Activated CD4-positive, alpha-beta T cell treated with anti-CD3 and anti-CD28 coated beads for 48 hours (primary cell): ENCODE measurements around the gene SACM1L.

Experiments used
- DNase-seq: peaks from one replicate; pipeline ENCODE4 v3.0.0-alpha.2; 2020

Gene SACM1L

DNA sequence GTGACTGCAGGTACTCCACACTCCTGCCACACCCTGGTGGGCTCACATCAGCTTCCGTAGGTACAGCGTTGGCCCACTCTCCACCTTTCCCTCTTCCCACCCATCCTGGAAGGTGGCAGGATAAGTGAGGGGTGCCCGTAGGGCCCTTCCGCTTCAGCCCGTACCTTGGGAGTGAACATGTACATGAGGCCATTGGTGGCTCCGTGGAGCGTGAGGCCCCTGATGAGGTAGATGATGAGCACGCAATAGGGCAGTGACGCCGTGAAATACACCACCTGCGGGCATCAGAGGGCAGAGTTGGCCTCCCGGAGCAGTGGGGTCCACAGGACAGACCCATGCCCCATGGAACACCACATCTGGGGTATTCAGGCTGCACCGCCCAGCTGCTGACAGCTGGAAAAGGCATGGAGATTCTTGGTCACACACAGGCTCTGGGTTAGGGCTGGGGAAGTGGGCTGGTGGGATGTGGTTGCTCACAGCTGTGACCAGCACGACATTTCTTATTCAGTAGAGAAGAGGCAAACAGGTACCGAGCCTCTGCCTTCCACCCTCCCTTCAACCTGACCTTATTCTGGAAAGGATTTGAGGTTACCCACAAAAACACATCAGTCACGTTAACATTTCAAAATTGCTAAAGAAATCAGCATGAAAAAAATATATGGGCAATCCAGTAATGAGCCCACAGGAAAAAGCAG is 83.3 kb downstream of the SACM1L start:
- DNase-seq = peak; percentile 22

DNA sequence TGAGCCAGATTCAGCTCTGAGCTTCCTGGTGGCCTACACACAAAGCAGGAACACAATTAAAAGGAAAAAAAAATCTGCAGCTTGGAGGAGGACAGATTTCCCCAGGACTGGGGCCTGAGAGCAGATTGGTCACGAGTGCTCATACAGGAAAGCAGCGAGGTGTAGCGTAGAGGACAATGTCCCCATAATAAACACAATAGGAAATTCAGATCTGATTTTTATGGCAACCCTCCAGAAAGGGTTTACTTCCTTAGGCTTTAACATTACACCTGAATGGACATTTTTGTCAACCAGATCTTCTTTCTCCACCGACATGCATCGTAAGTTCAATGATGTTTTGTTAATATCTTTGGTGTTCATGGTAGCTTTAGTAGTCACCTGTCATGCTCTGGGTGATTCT is 83.9 kb downstream of the SACM1L start:
- no peak for DNase-seq

DNA sequence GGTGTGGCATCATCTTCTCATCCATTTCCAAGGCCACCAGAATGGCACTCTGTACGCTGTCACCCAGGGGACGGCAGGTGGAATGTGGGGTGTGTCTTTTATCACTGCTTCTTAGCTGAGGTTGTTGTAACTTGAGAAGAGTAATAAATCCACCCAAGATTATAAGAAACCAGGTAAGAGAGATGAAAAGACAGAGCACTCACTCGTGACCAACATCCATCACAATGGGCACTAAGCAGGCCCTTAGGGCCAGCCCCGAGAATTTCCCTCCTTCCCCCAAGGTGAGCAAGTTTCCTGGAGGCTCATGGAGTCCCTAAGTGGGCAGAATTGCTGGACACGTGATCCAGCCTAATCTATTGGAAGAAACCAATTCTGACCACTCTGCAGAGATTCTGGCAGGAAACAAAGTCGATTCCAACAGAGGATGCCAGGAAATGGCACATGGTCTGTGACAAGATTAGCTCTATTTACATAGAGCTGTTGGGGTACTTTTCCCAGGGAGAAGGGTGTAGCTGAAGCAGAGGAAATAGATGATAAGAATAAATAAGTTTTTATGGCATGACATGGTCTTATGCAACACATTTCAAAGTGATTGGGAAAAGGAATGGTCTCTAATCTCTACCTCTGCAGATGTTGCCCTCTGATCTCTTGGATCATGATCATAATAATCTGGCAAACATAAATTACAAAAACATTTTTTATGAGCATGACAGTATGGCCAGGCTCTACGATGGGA is 84.7 kb downstream of the SACM1L start:
- no peak for DNase-seq

DNA sequence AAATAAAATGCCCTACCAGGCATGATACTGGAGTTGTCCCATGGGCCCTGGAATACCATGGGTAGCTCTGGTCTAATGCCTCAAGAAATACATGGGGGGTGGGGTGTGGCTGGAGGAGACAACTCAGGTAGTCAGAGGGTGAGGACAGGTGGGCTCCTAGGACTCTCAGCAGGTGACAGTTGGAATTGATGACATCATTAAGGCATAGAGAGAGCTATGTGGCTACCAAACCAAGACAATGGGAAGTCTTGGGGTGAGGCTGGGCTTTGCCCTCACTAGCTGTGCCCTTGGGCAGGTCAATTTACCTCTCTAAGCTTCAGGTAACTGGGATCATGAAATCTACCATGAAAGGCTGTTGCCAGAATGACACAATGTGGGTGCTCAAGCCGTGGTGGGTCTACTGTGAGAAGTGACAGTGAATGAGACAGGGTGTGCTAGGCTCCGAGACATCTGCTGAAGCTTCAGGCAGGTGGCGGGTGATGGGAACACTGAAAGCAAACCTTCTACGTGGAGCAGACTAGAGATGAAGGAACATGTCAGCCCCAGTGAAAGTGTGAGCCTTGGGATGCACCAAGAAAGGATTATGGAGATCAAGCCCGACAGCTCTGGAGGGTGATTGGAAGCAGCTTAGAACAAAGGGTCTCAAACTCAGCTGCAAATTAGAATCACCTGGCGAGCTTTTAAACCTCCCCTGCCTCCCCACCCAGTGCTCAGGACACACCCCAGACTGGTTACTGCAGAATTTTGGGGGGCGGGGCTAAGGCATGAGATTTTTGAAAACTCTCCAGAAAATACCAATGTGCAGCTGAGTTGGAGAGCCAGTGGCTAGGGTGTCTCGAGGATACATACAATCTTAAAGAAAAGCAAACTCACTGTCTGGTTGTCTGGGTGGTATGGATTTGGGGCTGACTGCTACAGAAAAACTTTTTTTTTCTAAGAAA is 85.7 kb downstream of the SACM1L start:
- no peak for DNase-seq

DNA sequence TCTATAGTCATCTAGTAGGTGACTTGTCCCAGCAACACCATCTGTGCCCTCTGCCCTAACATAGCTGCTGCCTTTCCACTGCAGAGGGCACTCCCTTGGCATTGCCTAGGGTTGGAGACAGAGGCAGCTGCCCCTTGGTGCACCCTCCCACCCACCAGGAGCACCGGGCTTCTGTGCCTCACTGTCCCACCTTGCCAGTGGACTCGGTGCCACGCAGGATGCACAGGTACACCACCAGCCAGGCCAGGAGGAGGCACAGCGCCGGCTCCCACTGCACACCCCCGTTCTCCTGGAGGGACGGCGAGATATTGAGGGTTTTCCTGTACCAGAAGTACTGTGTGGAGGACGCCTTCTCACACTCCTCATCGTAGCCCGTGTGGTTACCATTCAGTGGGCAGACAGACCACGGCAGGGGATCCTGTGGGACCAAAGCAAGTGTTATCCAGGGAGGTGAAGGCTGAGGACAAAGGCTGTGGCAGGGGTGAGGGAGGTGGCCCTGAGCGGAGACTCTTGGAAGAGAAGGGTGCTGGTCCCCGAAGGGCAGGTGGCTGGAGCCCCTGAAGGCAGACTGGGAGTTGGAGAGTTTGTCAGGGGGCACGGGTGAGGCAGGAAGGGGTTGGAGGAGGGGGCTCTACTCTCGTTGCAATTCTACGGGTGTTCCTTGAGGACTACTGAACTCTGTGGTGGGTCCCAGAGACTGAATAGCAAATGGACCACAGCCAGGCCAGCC is 86.5 kb downstream of the SACM1L start:
- no peak for DNase-seq

DNA sequence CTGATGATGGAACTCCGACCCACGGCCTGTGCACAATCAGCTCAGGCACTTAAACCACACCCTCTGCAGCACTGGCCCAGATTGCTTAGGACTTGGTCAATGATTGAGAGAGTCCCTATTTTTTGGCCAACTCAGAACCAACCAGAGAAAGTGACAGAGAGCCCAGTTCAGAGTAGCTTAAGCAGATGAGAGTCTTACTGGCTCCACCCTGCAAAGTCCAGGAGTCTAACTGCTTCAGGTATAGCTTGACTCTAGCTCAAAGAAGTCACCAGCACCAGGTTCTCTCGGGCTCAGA is 87.1 kb downstream of the SACM1L start:
- DNase-seq = no peak

DNA sequence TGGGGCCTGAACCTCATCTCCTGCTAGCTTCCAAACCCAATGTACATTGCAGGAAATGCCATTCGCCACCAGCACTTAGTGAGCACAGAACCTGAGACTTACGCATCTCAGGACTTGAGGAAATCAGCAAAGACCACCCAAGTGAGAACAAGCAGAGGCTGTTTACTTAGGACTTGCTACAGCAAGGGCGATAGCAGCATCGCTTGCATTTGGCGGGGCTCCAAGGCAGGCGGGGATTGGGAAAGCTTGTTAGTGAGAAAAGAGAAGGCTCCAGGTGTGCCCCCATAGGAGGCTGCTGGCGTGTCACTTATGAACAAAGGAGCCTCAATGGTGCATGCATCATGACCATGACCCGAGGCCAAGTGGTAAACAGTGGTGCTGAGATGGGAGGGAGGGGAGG is 87.4 kb downstream of the SACM1L start:
- DNase-seq = no peak

DNA sequence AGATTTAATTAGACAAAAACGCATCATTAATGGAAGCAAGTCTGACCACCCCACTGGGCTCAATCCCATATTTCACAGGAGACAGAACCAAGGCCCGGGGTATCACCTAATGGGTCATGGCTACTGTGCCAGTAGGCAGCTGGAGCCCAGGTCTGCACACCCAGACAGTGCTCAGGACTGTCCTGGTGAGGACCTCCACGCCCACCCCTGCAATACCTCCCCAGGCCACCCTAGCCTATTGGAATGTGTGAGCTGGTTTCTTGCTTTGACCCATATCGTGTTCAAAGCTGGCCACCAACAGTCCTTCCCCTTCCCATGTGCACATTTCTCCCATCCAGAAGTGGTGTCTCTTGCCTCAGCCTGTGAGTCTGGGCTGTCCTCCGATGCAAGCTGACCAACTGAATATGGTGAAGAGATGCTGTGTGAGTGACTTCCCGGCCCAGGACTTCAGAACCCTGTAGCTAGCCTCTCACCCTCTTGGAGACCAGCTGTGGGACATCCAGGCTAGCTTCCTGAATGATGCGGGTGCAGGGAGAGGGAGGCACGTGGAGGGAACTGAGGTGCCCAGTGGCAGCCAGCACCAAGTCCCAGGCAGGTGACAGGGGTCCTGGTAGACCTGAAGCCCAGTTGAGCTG is 88.0 kb downstream of the SACM1L start:
- DNase-seq = no peak

DNA sequence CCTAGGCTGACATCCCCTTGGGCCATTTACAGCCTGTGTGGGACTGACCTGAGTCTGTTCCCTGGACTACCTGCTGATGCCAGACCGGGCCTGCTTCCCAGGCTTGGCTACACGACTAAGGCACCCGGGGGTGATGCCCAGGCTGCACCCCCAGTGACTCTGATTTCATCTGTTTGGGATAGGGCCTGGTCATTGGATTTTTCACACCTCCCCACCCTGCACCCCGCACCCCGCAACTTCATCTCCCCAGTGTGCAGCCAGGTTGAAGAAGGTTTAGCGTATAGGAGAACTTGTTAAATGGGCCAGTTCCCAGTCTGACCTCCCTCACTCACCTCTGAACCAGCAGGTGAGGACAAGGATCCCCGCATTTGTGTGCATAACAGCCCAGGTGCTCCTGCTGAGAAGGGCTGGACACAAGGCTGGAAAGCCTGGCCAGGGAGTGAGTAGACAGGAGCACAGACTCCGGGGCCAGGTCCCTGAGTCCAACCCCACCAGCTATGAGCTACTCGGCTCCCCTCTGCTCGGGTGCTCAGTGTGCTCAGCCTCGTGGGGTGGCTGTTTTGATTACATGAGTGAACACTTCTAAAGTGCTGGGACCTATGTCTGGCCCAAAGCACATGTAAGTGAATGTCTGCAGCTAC is 88.7 kb downstream of the SACM1L start:
- DNase-seq = no peak

DNA sequence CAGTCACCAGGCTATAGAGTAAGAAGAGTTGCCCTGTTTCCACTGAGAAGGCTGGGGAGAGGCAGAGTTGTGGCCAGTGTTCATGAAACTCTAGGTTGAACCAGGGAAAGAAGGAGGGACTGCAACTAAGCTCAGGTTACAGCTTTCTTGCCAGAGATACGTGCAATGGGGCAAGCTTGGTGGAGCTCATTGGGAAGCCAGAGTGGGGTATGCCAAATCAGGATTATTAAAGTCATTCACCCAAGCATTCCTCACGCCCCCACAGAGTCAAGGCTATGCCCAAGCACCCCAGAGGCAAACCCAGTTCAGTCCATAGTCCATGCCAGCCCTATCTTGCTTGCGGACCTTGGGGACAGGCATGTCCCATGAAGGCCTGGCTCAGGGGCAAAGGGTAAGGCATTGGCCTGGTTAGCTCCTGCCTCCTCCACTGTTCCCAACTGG is 89.6 kb downstream of the SACM1L start:
- no peak for DNase-seq

DNA sequence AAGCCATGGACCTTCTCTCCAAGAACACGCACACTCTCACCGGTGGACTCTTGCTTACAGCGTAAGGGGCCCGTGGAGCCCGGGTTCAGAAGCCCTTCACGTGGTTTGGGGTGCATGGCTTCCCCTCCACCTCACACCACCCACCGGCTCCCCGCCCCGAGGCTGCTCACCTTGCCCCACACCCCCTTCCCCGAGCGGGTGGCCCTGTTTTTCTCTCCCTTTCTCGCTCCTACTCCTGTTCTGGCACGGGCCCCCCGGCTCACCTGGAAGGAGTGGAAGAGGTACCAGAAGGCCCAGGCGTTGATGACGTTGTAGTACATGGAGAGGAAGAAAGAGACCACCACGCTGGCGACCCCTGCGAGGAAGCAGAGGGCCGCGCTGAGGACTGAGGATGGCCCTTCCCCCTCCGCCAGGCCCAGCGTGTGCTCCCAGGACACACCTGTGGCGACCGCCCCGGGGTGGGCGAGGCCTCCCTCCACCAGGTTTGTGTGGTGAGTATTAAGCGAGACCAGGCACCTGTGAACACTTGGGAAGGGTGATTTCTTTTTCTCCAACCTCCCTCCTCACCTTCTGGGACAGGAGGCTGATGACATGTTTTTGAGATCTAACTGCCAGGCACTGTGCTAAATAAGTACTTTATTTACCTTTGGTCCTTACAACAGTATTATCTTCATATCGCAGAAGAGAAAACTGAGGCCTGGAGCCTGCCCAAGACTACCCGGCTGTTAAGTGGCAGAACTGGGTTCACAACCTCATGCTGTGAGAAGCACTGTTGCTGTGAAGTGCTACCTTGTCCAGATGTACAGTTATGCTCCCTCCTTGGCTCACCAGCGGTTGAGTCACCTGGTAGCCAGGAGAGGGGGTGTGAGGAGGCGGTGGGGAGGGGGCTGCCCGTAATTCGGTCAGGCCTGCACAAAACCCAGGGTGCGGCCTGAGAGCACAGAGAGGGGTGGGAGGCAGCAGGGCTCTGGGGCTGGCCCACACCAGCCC is 90.8 kb downstream of the SACM1L start:
- no peak for DNase-seq

DNA sequence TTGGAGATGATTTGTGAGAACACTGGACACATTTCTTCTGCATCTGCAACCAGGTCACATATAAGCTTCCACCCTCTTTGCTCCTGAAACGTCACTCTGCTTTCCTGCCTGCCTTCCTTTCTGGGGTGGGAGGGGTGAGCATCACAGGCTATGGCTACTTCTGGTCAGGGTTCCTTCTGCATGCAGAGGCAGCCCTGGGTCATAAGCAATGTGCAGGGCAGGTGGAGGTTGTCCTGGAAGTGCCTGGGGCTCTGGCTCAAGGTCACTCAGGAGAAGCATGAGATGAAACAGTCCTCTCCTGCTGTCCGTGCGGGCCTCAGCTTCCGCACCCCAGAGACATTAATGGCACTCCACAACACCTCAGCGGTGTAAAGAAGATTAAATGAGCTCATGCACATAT is 92.1 kb downstream of the SACM1L start:
- DNase-seq = no peak

DNA sequence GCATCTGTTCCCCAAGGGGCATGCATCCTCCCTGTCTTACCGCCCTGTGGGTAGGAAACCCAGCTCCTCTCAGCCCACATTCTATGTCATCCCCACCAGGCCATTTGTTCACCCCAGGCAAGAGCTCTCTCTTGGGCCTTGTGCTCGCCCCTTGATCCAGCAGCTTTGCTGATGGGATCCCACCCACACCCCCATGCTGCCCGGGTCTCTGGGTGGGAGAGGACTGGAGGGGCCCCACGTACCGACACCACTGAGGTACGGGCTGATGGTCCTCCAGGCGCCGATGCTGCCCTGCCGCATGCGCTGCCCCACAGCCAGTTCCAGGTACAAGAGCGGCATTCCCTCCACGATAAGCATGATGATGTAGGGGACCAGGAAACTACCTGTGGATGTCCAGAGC is 92.6 kb downstream of the SACM1L start:
- no peak for DNase-seq

DNA sequence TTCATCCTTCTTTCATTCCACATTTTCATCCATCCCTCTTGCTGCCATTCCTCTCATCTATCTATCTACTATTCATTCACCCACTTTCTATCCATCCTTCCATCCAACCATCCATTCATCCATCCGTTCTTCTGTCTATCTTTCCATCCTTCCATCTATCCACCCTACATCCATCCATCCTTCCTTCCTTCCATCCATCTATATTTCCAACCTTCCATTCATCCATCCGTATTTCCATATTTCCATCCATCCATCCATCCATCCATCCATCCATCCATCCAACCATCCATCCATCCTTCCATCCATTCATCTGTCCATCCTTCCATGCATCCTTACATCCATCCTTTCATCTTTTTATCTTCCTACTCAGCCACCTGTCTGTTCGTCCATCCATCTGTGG is 93.2 kb downstream of the SACM1L start:
- DNase-seq = no peak

DNA sequence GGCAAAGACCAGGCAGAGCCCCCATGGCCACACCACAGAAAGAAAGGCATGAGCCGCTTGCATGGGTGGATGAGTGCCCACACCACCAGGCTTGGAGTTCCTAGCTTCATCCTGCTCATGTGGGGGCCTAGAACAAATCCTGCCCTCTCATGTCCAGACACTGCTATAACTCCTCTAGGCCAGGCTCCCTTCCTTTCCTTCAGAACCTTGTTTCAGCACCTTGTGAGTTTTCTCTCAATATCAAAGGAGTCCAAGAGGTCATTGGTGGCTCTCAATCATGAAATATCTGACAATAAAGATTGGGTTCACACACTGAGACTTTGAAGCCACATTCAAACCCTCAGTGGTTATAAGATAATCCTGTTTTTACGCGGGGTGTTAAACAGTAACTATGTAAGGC is 94.5 kb downstream of the SACM1L start:
- DNase-seq = no peak

DNA sequence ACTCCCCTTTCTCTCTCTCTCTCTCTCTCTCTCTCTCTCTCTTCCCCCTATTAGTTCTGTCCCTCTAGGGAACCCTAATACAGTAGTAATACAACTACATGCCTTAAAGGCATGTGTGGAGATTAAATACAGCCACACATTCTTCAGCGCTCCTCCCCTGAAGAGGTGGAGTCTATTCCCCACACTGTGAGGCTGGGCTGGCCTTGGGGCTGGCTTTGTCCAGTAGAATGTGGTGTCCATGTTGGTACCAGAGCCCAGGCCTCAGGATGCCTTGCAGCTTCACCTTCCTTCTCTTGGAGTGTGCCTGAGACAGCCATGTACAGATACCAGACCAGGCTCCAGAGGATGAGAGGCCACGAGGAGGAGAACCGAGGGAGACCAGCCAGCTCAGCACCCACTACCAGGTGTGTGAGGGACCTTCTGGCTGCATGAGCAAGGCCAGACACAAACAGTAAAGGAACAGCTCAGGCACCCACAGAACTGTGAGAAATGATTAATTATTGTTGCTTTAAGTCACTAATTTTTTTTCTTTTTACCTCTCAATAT is 96.5 kb downstream of the SACM1L start:
- DNase-seq = no peak

DNA sequence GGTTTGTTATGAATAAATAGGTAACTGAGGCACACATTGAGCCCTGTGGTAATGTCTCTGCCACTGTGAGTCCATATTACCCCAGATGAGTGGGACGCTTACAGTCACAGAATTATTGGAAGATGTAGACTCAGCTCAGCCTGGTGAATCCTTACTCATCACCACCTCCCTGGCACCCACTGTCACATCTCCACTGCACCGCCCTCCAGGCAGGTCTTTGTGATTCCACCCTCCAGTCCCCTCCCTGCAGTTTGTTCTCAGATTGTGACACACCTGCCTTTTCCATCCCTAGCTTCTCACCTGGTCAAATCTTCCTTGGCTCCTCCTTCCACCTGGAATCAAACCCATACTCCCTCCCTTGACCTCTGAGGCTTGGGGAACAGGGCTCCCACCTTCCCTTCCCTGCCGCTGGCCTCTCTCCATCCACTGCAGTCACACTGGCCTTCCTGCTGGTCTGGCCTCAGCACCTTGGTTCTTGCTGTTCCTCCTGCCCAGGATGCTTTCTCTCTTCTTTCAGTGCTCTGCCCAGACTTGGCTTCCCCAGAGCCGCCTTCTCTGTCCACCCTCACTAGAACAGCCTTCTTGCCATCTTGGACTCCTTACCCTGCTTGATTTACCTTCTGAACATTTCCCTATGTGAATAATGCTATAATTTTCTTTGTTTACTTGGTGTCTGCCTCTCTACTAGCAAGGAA is 97.8 kb downstream of the SACM1L start:
- DNase-seq = no peak

DNA sequence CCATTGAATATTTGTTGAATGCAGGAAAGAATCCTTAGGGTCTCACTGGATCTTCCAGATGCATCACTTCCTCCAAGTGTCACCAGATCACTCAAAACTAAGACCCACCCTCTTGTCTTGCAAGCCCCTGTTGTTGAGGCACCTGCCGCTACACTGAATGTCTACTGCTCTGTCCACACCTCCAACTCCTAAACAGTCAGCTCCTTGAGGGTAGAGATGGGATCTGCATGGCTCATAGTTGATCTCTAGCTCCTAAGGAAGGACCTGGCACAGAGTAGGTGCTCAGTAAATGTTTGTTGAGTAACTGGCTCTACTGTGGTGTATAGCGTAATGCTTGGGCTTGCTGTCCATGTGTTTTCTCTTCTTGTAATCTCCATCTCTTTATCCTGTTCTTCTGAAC is 98.4 kb downstream of the SACM1L start:
- DNase-seq = no peak

DNA sequence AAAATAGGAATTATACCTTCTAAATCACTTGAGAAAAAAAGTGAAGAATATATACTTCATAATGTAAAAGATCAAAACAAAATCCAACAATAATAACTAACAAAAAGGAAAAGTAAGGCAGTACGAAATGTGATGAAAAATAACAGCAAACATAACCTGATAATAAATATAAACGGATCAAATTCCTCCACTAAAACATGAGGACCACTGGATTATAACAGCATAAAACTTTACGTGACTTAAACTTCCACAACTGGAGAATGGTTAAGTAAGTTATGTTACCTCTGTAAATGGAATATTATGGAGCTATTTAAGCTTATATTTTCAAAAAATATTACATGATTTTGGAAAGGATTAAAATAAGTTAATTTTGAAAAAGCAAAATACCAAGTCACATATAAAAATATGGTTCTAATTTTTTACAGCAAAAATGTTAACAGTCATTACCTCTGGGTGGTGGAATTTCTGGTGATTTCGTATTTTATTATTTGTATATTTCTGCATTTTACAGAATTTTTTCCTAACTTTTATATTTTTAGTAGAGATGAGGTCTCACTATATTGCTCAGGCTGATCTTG is 100.1 kb downstream of the SACM1L start:
- no peak for DNase-seq
